Calu3 (cell line): ENCODE data around the gene CDK5RAP3. TPM values are rescaled to one million over a fixed set of nuclear protein-coding genes. Genes with fewer than 3 reads are reported as not detected.

ENCODE experiments used
- BruUV-seq: library from RNA; stranded (reverse); fragments of 400-500 nt; replicated peaks from 2 replicates; lab custom pipeline; 2021; lab: Mats Ljungman, UMichigan
- CTCF ChIA-PET: fragments of 300-600 bp; sonication (Branson Sonifier 250); formaldehyde crosslinking; loops from one replicate; lab custom pipeline; 2022; ENCODE audit warnings: antibody characterized with exemption; lab: Charles Lee
- DNase-seq: peaks from one replicate; pipeline ENCODE4 v3.0.0; 2022
- H3K27ac Mint-ChIP-seq: one replicate; pipeline ENCODE4 v1.8.0; 2022; ENCODE audit warnings: mixed read lengths; ENCODE audit not compliant: unreplicated experiment
- H3K27me3 Mint-ChIP-seq: one replicate; pipeline ENCODE4 v1.8.0; 2022; ENCODE audit warnings: mixed read lengths; ENCODE audit not compliant: unreplicated experiment
- H3K36me3 Mint-ChIP-seq: one replicate; pipeline ENCODE4 v1.8.0; 2022; ENCODE audit warnings: mild to moderate bottlenecking, moderate library complexity, mixed read lengths; ENCODE audit not compliant: insufficient read depth, unreplicated experiment
- H3K4me1 Mint-ChIP-seq: one replicate; pipeline ENCODE4 v1.8.0; 2022; ENCODE audit warnings: mild to moderate bottlenecking, low read depth, mixed read lengths; ENCODE audit not compliant: unreplicated experiment
- H3K4me3 Mint-ChIP-seq: one replicate; pipeline ENCODE4 v1.8.0; 2022; ENCODE audit warnings: mild to moderate bottlenecking, low read depth, moderate library complexity, mixed read lengths; ENCODE audit not compliant: unreplicated experiment
- H3K9me3 Mint-ChIP-seq: one replicate; pipeline ENCODE4 v1.8.0; 2022; ENCODE audit warnings: low read depth, mixed read lengths; ENCODE audit not compliant: unreplicated experiment
- intact Hi-C: fragments of 100-400 bp; cut with micrococcal nuclease; formaldehyde crosslinking; loops from one replicate; pipeline ENCODE4 v1.10.0; 2022; ENCODE audit not compliant: unreplicated experiment
- total RNA-seq: library from RNA; stranded (reverse); gene quantifications from 2 replicates; pipeline ENCODE4 v1.2.3, GENCODE V29; 2022
- TF ChIP-seq, protein P1 (sequence below): fragments of 200-600 bp; IDR thresholded peaks from one replicate; pipeline ENCODE4 v1.8.0; 2022; ENCODE audit warnings: antibody characterized with exemption; ENCODE audit not compliant: unreplicated experiment

CDK5RAP3 gene
- total RNA-seq, 1 experiment from 2014 or later = 431 TPM

DNA sequence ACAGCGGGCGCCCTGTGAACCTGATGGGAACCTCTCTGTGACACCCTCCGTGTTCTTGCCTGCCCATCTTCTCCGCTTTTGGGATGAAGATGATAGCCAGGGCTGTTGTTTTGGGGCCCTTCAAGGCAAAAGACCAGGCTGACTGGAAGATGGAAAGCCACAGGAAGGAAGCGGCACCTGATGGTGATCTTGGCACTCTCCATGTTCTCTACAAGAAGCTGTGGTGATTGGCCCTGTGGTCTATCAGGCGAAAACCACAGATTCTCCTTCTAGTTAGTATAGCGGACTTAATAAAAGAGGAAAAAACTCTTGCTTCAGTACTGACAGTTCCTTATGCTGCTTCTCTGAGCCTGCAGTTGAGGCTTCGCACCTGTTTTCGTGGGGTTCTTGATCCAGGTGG, 10.5 kb downstream of the CDK5RAP3 start:
- CTCF ChIA-PET = interaction anchor here (1.6 to 2.0 kb wide), 2 partner anchors 30 to 37 kb away, joined by 4 read pairs; no protein-coding TSS in a partner anchor
- Mint-ChIP-seq H3K27ac (no peak overlapping the region), H3K4me1 (no peaks in the 10 kb centered on the region), H3K27me3 (no peaks in the 10 kb centered on the region), H3K36me3 (peaks cover 70% of the 10 kb centered on the region), H3K9me3 (no peaks in the 10 kb centered on the region), H3K4me3 (no peak overlapping the region)
- DNase-seq = no peak
- intact Hi-C loops = no loop called here
- TSS peak; percentile 89 for BruUV-seq
- TF ChIP-seq, protein P1, sequence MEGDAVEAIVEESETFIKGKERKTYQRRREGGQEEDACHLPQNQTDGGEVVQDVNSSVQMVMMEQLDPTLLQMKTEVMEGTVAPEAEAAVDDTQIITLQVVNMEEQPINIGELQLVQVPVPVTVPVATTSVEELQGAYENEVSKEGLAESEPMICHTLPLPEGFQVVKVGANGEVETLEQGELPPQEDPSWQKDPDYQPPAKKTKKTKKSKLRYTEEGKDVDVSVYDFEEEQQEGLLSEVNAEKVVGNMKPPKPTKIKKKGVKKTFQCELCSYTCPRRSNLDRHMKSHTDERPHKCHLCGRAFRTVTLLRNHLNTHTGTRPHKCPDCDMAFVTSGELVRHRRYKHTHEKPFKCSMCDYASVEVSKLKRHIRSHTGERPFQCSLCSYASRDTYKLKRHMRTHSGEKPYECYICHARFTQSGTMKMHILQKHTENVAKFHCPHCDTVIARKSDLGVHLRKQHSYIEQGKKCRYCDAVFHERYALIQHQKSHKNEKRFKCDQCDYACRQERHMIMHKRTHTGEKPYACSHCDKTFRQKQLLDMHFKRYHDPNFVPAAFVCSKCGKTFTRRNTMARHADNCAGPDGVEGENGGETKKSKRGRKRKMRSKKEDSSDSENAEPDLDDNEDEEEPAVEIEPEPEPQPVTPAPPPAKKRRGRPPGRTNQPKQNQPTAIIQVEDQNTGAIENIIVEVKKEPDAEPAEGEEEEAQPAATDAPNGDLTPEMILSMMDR = no peak

DNA sequence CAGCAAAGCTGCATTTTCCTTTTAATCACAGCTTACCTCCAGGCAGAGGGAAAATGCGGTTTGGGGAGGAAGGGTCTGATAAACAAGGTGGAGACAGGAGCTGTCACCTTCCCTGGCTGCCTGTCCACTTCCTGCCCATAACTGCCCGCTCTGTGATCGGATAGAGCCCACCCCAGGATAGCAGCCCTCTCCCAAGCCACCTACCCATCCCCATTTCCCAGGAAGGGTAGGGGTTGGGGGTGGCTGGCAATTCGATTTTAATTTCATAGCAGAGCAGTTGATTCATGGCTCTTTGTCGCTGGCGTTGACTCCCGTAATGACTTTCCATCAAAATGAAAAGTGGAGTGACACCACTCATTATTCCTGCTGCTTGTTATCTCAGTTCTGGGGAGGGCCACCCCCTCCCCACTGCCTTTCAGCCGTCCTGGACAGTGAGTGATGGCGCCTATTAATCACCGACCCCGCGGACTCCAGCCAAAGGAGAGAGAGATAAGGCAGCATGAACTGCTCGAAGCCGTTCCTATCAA, 11.2 kb downstream of the CDK5RAP3 start:
- Mint-ChIP-seq H3K4me3 (no peak overlapping the region), H3K36me3 (peaks cover 70% of the 10 kb centered on the region), H3K27ac (no peak overlapping the region), H3K27me3 (no peaks in the 10 kb centered on the region), H3K4me1 (no peaks in the 10 kb centered on the region), H3K9me3 (no peaks in the 10 kb centered on the region)
- TF ChIP-seq, protein P1 = no peak
- BruUV-seq = no TSS peak
- intact Hi-C loops = no loop called here
- no peak for DNase-seq
- CTCF ChIA-PET = interaction anchor here (1.6 to 2.0 kb wide), 2 partner anchors 29 to 36 kb away, joined by 4 read pairs; no protein-coding TSS in a partner anchor

DNA sequence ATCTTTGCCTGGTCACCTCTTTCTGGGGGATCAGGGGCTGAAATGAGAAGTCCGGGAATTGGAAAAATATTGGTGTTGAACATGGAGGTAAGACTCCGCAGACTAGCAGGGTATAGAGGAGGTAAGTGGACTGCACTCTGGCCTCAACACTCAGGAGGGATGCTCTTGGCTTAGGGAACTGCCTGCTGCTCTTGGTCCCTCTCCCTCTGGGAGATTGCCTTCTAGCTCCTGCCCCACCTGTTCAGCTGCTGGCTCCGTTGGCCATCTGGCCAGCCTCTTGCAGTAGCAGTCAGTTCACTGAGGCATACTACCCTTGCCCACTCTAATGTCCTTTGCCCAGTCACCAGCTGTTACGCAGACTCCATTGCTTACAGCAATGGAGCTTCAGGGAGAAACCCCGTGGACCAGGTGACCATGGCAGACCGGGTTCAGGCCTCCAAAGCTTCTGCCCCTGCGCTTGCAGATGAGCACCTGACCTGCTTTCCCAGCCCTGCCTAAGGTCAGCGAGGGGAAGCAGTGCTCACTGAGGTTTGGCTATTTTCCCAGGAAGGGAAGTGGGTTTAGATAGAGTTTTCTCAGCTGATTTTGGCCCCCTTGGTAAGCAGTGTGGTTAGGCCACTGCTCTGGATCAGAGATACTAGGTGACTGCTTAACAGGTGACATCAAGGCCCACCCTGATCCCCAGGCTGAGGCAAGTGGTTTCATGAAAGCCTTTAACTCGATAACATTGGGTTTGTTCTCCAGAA, 11.9 kb downstream of the CDK5RAP3 start:
- intact Hi-C loops = no loop called here
- Mint-ChIP-seq H3K36me3 (peaks cover 66% of the 10 kb centered on the region), H3K4me1 (no peaks in the 10 kb centered on the region), H3K9me3 (no peaks in the 10 kb centered on the region), H3K27me3 (no peaks in the 10 kb centered on the region), H3K4me3 (no peak overlapping the region), H3K27ac (no peak overlapping the region)
- no peak for DNase-seq
- BruUV-seq = no TSS peak
- CTCF ChIA-PET = interaction anchor here (0.6 kb wide), 1 partner anchor 30 kb away, joined by 3 read pairs; no protein-coding TSS in a partner anchor
- TF ChIP-seq, protein P1 = no peak

DNA sequence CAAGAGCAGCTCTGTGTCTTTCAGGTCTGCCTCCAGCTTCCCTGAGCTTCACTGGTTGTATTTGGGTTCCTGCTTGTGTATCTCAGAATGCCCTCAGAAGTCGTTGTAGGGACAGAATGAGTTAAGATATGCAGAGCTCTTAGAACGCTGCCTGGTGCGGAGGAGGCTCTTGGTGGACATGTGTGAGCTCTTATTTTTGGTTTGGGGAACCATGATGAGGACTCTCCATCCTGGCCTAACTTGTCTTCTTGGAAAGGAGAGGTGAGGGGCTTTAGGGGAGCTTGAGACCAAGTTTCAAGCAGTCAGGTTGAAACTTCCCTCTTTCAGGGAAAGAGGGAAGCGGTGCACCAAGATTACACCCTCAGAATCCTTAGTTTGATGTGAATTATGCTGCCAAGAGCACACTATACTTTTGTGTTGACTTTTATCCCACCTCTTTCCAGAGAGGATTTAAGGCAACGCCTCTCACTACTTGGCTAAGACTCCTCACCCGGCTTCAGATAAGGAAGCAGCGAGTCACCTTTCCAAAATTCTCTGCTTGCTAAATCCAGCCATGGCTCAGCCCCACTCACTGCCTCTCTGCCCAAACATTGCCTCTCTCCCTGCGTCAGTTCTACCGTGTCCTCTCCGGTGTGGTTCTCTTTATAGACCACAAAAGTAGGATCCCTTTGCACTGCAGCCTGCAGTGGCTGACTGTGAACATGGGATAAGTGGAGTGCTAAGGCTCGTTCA, 12.7 kb downstream of the CDK5RAP3 start:
- TF ChIP-seq, protein P1 = no peak
- CTCF ChIA-PET = no interaction called here
- Mint-ChIP-seq H3K27me3 (no peaks in the 10 kb centered on the region), H3K4me3 (no peak overlapping the region), H3K27ac (no peak overlapping the region), H3K9me3 (no peaks in the 10 kb centered on the region), H3K36me3 (peaks cover 58% of the 10 kb centered on the region), H3K4me1 (no peaks in the 10 kb centered on the region)
- DNase-seq = no peak
- intact Hi-C loops = no loop called here
- BruUV-seq = no TSS peak
